ENCODE data around the gene CT45A3.
"Not testable (repeated sequence)": the region's sequence is repeated elsewhere in the genome, so short reads cannot be mapped to it uniquely, and the experiment has no call there.

CT45A3 gene, protein sequence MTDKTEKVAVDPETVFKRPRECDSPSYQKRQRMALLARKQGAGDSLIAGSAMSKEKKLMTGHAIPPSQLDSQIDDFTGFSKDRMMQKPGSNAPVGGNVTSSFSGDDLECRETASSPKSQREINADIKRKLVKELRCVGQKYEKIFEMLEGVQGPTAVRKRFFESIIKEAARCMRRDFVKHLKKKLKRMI

DNA sequence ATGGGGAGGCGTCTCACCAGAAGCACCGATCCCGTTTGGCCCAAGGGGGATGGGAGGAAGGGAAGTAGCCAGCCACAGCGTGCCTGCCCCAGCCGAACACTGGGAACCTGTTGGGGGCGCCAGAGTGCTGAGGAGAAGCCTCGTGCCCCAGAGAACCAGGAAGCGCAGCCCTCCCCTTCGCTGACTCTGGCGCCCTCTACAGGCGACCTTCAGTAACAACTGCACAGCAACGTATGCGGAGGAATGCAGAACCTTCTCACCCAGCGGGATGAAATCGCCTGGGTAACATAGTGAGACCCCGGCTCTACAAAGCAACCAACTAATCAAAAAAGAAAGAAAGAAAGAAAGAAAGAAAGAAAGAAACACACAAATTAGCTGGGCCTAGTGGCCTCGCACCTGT is at the start of gene CT45A3:
CT45A3 (minus strand) TSS at position 101 of the 400 bp plus-strand sequence. CDS start 3,747 bp downstream, outside the sequence.
- in situ Hi-C loops (cut with MboI; ENCODE audit: low pct_unique_long_range_greater_than_20kb, low sequenced_read_pairs); DNase-seq: not testable (repeated sequence)

DNA sequence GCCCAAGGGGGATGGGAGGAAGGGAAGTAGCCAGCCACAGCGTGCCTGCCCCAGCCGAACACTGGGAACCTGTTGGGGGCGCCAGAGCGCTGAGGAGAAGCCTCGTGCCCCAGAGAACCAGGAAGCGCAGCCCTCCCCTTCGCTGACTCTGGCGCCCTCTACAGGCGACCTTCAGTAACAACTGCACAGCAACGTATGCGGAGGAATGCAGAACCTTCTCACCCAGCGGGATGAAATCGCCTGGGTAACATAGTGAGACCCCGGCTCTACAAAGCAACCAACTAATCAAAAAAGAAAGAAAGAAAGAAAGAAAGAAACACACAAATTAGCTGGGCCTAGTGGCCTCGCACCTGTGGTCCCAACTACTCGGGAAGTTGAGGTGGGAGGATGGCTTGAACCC is 34.7 kb upstream of the CT45A3 start, which contains the start of gene CT45A6:
CT45A6 (minus strand) TSS at position 101 of the 400 bp plus-strand sequence. CDS start 3,794 bp downstream, outside the sequence.
- DNase-seq; in situ Hi-C loops (cut with MboI; ENCODE audit: low pct_unique_long_range_greater_than_20kb, low sequenced_read_pairs): not testable (repeated sequence)

DNA sequence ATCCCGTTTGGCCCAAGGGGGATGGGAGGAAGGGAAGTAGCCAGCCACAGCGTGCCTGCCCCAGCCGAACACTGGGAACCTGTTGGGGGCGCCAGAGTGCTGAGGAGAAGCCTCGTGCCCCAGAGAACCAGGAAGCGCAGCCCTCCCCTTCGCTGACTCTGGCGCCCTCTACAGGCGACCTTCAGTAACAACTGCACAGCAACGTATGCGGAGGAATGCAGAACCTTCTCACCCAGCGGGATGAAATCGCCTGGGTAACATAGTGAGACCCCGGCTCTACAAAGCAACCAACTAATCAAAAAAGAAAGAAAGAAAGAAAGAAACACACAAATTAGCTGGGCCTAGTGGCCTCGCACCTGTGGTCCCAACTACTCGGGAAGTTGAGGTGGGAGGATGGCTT is 17.4 kb upstream of the CT45A3 start, which contains the start of gene CT45A5:
CT45A5 (minus strand) TSS at position 101 of the 400 bp plus-strand sequence. CDS start 3,774 bp downstream, outside the sequence.
- DNase-seq; in situ Hi-C loops (cut with MboI; ENCODE audit: low pct_unique_long_range_greater_than_20kb, low sequenced_read_pairs): not testable (repeated sequence)

DNA sequence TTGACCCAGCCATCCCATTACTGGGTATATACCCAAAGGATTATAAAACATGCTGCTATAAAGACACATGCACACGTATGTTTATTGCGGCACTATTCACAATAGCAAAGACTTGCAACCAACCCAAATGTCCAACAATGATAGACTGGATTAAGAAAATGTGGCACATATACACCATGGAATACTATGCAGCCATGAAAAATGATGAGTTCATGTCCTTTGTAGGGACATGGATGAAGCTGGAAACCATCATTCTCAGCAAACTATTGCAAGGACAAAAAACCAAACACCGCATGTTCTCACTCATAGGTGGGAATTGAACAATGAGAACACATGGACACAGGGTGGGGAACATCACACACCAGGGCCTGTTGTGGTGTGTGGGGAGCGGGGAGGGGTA is 23.3 kb downstream of the CT45A3 start:
- DNase-seq; in situ Hi-C loops (cut with MboI; ENCODE audit: low pct_unique_long_range_greater_than_20kb, low sequenced_read_pairs): not testable (repeated sequence)

DNA sequence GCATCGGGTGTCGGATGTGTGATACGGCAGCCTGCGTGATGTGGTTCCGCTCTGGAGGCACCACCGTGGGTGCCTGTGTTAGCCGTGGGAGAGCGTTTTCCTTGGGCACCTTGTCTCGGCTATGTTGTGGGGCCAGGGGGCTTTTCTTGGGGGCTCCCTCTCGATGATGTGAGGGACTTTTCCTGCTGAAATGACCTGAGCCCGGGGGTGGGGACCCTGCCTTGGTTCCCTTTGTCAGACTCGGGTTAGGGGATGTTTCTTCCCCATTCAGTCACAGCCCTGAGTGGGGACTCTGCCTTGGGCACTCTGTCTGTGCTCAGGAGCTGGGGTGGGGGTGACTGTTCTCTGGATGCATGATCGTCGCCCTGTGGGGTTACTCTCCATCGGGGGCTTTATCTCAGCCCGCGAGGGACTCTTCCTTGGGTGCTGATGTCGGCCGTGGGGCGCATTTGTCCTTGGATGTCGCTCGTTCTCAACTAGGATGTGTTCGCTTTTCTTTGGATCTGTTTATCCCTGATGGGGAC is 26.7 kb downstream of the CT45A3 start:
- in situ Hi-C loops (cut with MboI; ENCODE audit: low pct_unique_long_range_greater_than_20kb, low sequenced_read_pairs): no loop called here
- no peak for DNase-seq

DNA sequence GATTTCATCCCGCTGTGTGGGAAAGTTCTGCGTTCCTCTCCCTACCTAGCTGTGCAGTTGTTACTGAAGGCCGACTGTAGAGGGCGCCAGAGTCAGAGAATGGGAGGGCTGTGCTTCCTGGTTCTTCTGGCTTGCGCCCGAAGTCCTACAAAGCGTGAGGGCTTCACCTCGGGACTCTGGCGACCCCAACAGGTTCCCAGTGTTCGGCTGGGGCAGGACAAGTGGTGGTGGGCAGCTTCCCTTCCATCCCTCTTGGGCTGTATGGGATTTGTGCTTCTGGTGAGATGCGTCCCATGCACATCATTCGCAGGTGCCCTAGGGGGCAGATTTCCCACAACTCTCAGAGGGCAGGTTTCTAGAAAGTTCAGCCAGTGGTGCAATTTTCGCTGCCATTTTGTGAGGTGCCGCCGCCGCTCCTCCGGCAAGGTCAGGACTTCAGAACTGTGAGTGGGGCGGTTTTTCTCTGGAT is 27.3 kb downstream of the CT45A3 start:
- in situ Hi-C loops (cut with MboI; ENCODE audit: low pct_unique_long_range_greater_than_20kb, low sequenced_read_pairs): no loop called here
- peak; percentile 71 for DNase-seq

DNA sequence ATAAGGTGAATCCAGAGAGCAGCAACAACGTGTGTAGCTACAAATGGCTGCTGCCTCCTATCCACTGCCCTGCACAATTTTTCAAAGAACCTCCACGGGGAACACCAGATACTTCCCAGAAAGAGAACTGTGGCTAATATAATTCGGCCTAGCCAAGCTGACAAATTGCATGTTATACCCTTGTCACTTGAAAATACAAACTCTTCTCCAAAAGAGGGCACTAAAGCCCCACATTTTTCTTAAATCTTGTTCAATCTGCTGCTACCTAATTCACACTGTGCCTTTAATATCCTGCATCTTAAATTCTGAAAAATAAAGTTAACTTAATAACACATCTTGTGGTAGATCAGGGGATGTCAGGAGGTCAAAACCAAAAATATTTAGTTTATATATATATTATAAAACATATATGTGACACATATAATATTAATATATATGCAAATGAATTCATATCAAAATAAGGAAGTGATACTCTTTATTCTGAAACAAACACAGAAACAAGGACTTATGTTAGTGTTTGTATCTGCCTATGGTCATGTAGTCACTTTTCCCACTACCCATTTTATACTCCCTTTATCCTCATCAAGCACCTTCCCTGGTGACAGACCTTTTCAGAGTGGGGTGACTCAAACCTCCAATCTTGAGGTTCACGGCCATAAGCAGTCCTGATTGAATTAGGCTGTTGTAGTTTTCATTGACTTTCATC is 30.5 kb downstream of the CT45A3 start:
- in situ Hi-C loops (cut with MboI; ENCODE audit: low pct_unique_long_range_greater_than_20kb, low sequenced_read_pairs): no loop called here
- DNase-seq: peak; percentile 37

DNA sequence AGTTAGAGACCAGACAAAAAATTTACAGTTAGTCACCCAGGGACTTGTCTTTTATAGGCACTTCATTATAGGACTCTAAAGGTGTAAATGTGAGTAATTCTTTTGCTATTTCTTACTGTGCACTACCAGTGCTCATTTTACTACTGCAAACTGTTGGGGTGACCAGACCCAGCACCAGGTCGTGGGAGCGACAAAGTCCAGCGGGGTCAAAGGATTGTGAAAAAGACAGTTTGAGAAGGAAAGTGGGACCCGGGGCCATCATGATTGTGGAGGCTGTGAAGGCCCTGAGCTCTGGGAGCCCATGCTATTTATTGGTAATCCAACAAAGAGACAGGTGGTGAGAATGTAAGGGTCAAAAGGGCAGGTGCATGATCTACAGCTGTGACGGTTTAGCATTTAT is 33.3 kb downstream of the CT45A3 start:
- in situ Hi-C loops (cut with MboI; ENCODE audit: low pct_unique_long_range_greater_than_20kb, low sequenced_read_pairs); DNase-seq: not testable (repeated sequence)

DNA sequence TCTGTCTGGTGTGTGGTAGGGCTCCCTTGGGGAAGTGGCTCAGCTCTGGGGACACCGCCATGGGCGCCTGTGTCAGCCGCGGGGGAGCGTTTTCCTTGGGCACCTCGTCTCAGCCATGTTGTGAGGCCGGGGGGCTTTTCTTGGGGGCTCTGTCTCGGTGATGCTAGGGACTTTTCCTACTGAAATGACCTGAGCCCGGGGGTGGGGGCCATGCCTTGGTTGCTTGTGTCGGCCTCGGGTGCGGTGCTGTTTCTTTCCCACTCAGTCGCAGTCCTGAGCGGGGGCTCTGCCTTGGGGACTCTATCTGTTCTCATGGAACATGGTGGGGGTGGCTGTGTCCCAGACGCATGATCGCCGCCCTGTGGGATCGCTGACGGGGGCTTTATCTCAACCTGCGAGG is 54.2 kb downstream of the CT45A3 start:
- DNase-seq: no peak
- in situ Hi-C loops (cut with MboI; ENCODE audit: low pct_unique_long_range_greater_than_20kb, low sequenced_read_pairs): no loop called here

DNA sequence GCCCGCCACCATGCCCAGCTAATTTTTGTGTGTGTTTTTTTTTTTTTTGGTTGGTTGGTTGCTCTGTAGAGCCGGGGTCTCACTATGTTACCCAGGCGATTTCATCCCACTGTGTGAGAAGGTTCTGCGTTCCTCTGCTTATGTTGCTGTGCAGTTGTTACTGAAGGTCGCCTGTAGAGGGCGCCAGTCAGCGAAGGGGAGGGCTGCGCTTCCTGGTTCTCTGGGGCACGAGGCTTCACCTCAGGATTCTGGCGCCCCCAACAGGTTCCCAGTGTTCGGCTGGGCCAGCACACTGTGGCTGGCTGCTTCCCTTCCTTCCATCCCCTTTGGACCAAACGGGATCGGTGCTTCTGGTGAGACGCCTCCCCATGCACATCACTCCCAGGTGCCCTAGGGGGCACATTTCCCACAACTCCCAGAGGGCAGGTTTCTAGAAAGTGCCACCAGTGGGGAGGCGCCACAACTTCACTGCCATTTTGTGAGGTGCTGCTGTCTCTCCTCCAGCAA is 54.8 kb downstream of the CT45A3 start, which contains the start of gene CT45A1:
CT45A1 (plus strand) TSS at position 457 of the 507 bp plus-strand sequence. CDS start 5,302 bp downstream, outside the sequence.
- in situ Hi-C loops (cut with MboI; ENCODE audit: low pct_unique_long_range_greater_than_20kb, low sequenced_read_pairs): not testable (repeated sequence)
- peak; percentile 3 for DNase-seq
